Breast epithelium (tissue), 4 donors: ENCODE measurements around the gene ZNF514. TPM values are rescaled to one million over a fixed set of nuclear protein-coding genes. Genes with fewer than 3 reads are reported as not detected.
A peak's percentile ranks its signal among the peaks of the same experiment; 100 is the strongest.

Experiments
- DNase-seq, 2 donors: peaks; one replicate each; pipeline ENCODE4 v3.0.0-alpha.2; 2019; ENCODE audit warnings: low spot score in 2 of 2
- H3K27ac ChIP-seq, 2 donors: fragments of 200-600 bp; sonication (generic) in 1 of 2; one replicate each; pipeline ENCODE4 v1.5.1; 2016 to 2019; ENCODE audit warnings: mild to moderate bottlenecking in 1 of 2
- H3K27me3 ChIP-seq, 2 donors: fragments of 200-600 bp; sonication (generic) in 1 of 2; one replicate each; pipeline versions ENCODE4 v1.5.1 to v1.6.0; 2017 to 2019; ENCODE audit warnings: control low read depth in 1 of 2, mild to moderate bottlenecking in 1 of 2
- H3K36me3 ChIP-seq: fragments of 200-600 bp; one replicate; pipeline ENCODE4 v1.5.1; 2019
- H3K4me1 ChIP-seq, 2 donors: fragments of 200-600 bp; sonication (generic); one replicate each; pipeline ENCODE4 v1.5.1; 2016 to 2019; ENCODE audit warnings: control low read depth in 1 of 2
- H3K4me3 ChIP-seq, 3 donors: fragments of 200-600 bp; sonication (generic); 1 replicate in 2 of 3; 2 replicates in 1 of 3; pipeline ENCODE4 v1.5.1; 2016 to 2019; ENCODE audit warnings: mild to moderate bottlenecking in 3 of 3, moderate library complexity in 2 of 3
- H3K9me3 ChIP-seq, 2 donors: fragments of 200-600 bp; sonication (generic) in 1 of 2; one replicate each; pipeline ENCODE4 v1.5.1; 2016 to 2019; ENCODE audit warnings: control low read depth in 1 of 2
- CTCF ChIP-seq, 3 donors: fragments of 450-650 bp; IDR thresholded peaks; one replicate each; pipeline ENCODE4 v1.5.1; 2016 to 2017; ENCODE audit warnings: antibody characterized with exemption in 3 of 3, mild to moderate bottlenecking in 3 of 3, moderate library complexity in 3 of 3
- POLR2A ChIP-seq: fragments of 450-650 bp; IDR thresholded peaks from one replicate; pipeline ENCODE4 v1.6.1; 2016; ENCODE audit warnings: antibody characterized with exemption, mild to moderate bottlenecking, moderate library complexity
- POLR2AphosphoS5 ChIP-seq, 3 donors: sonication (generic); formaldehyde crosslinking; IDR thresholded peaks; one replicate each; pipeline ENCODE4 v1.6.1; 2017; ENCODE audit warnings: antibody characterized with exemption in 3 of 3
- intact Hi-C: fragments of 100-400 bp; cut with DNase I; formaldehyde crosslinking; loops from one replicate; pipeline ENCODE4 v1.15.1; 2023; ENCODE audit warnings: low total_unique reads
- total RNA-seq, 3 donors: library from RNA; depleted of rRNA; stranded (reverse); fragments of >200 nt; gene quantifications; one replicate each; pipeline ENCODE4 v1.1.0, GENCODE V29; 2016

ZNF514 gene
- total RNA-seq, 3 donors from 2014 or later, result 18.7 to 36.1 (median 25.3) TPM

- H3K27ac ChIP-seq, result no peak overlapping the region
- DNase-seq, result no peak
- no peak for TF ChIP-seq POLR2AphosphoS5 (IDR thresholded peaks at IDR 0.05)
- no peak for TF ChIP-seq POLR2A
- no peak for TF ChIP-seq CTCF (IDR thresholded peaks at IDR 0.05)
- H3K4me1 ChIP-seq, result no peaks in the 10 kb centered on the region
- H3K9me3 ChIP-seq, result peaks cover 79 to 100% of the 10 kb centered on the region in 2 donors
- intact Hi-C loops, result no loop called here
- H3K36me3 ChIP-seq, result peaks cover 24% of the 10 kb centered on the region
- H3K27me3 ChIP-seq, result no peaks in the 10 kb centered on the region
- no peak overlapping the region for H3K4me3 ChIP-seq
Observed at GRCh38 chr2:95149397-95149984, 10.2 kb downstream of the ZNF514 start.

- intact Hi-C loops, result no loop called here
- no peaks in the 10 kb centered on the region for H3K27me3 ChIP-seq
- TF ChIP-seq POLR2AphosphoS5 (IDR thresholded peaks at IDR 0.05) (no peak), POLR2A (no peak), CTCF (IDR thresholded peaks at IDR 0.05) (no peak)
- no peaks in the 10 kb centered on the region for H3K36me3 ChIP-seq
- no peaks in the 10 kb centered on the region for H3K4me1 ChIP-seq
- no peak overlapping the region for H3K27ac ChIP-seq
- peaks cover 62 to 100% of the 10 kb centered on the region in 2 donors for H3K9me3 ChIP-seq
- no peak overlapping the region for H3K4me3 ChIP-seq
- no peak for DNase-seq
Observed at GRCh38 chr2:95143838-95144237, 15.8 kb downstream of the ZNF514 start.

- DNase-seq, result no peak
- intact Hi-C loops, result no loop called here
- no peak overlapping the region for H3K4me3 ChIP-seq
- no peak overlapping the region for H3K27ac ChIP-seq
- H3K4me1 ChIP-seq, result no peaks in the 10 kb centered on the region
- H3K9me3 ChIP-seq, result peaks cover 27 to 71% of the 10 kb centered on the region in 2 donors
- TF ChIP-seq POLR2AphosphoS5 (IDR thresholded peaks at IDR 0.05), result no peak
- no peak for TF ChIP-seq CTCF (IDR thresholded peaks at IDR 0.05)
- no peaks in the 10 kb centered on the region for H3K27me3 ChIP-seq
- no peaks in the 10 kb centered on the region for H3K36me3 ChIP-seq
Observed at GRCh38 chr2:95138702-95139101, 20.9 kb downstream of the ZNF514 start.

GRCh38 chr2:95122197-95122551 lies 37.5 kb downstream of the ZNF514 start:
- no peaks in the 10 kb centered on the region for H3K27me3 ChIP-seq
- H3K4me3 ChIP-seq, result peak overlapping the region; percentile 80 to 87 (median 86)
- intact Hi-C loops, result no loop called here
- TF ChIP-seq CTCF (IDR thresholded peaks at IDR 0.05) (no peak), POLR2AphosphoS5 (IDR thresholded peaks at IDR 0.05) (no peak), POLR2A (no peak)
- no peaks in the 10 kb centered on the region for H3K9me3 ChIP-seq
- no peaks in the 10 kb centered on the region for H3K36me3 ChIP-seq
- no peak for DNase-seq
- H3K27ac ChIP-seq, result peak overlapping the region; percentile 88 to 90
- H3K4me1 ChIP-seq, result peaks cover 0 to 4% of the 10 kb centered on the region in 2 donors

GRCh38 chr2:95121407-95122196 lies 38.0 kb downstream of the ZNF514 start, which contains the start of gene MRPS5:
Gene MRPS5 (minus strand): TSS chr2:95121808. CDS start chr2:95121791, 17 bp downstream.
- Histone ChIP-seq H3K9me3 (no peaks in the 10 kb centered on the region), H3K27ac (peak within 1 kb of the TSS; percentile 88 to 90), H3K36me3 (no peaks in the 10 kb centered on the region), H3K4me1 (peaks cover 0 to 4% of the 10 kb centered on the region in 2 donors), H3K4me3 (peak within 1 kb of the TSS; percentile 80 to 87 (median 86)), H3K27me3 (no peaks in the 10 kb centered on the region)
- peak; percentile 65 to 81 for DNase-seq
- TF ChIP-seq POLR2AphosphoS5 (IDR thresholded peaks at IDR 0.05), result peak; percentile 59 to 72 (median 72)
- no peak for TF ChIP-seq CTCF (IDR thresholded peaks at IDR 0.05)
- intact Hi-C loops, result no loop called here
